Stimulated activated CD4-positive, alpha-beta T cell treated with anti-CD3 and anti-CD28 coated beads, Interleukin-1b, Interleukin-23, amount 100 ng/mL, for 4 hours (primary cell): Measurements from ENCODE around the gene TAMALIN.

Experiments
- DNase-seq, 2 donors: peaks; one replicate each; pipeline ENCODE4 v3.0.0-alpha.2; 2020; ENCODE audit warnings: low read depth in 2 of 2

TAMALIN gene

DNA sequence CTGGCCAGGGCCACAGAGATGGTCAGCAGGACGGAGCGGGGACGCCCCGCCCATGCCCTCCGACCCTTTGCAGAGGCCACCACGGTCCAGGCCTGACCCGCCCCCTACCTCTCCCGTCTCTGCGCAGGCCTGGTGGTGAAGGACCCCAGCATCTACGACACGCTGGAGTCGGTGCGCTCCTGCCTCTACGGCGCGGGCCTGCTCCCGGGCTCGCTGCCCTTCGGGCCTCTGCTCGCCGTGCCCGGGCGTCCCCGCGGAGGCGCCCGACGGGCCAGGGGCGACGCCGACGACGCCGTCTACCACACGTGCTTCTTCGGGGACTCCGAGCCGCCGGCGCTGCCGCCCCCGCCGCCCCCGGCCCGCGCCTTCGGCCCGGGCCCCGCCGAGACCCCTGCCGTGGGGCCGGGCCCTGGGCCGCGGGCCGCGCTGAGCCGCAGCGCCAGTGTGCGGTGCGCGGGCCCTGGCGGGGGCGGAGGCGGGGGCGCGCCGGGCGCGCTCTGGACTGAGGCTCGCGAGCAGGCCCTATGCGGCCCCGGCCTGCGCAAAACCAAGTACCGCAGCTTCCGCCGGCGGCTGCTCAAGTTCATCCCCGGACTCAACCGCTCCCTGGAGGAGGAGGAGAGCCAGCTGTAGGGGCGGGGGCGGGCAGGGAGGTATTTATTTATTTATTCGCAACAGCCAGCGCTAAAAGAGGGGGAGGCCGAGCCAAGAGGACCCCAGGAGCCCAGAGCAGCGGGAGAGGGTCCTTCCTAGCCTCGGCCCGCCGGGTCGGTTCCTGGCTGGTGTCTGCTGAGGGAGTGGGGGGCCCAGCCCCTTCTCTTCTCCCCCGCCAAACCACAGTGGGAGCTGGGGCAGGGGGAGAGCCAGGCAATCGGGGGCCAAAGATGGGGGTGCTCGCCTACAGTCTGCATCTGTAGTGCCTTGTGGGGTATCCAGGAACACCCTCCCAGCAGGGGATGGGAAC, 8.1 kb downstream of the TAMALIN start:
- DNase-seq, result no peak

DNA sequence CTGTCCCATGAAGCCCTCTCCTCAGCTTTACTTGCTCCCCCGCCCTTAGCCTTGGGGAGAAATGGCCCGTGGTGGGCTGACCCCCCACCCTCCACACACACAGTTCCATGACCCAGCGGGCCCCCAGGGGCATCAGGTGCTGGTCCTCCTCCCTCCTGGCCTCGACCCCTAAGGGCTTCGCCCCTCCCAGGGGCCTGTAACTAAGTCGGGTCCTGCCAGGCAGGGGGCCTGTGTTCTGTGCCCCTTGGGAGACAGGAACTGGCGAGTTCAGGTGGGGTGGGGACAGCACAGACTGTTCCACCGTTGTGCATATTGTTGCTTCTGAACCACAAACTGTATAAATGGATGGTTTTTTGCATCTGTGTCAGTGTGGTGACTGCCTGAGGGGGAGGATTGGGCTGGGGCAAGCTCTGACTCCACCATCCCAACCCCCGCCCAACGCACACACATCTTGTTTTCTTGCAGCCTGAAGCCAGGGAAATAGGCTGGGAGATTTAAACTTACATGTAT, 8.8 kb downstream of the TAMALIN start:
- DNase-seq, result no peak

GRCh38 chr12:52018433-52019112, 11.8 kb downstream of the TAMALIN start:
- DNase-seq, result no peak

GRCh38 chr12:52019113-52019770, 12.5 kb downstream of the TAMALIN start:
- no peak for DNase-seq

DNA sequence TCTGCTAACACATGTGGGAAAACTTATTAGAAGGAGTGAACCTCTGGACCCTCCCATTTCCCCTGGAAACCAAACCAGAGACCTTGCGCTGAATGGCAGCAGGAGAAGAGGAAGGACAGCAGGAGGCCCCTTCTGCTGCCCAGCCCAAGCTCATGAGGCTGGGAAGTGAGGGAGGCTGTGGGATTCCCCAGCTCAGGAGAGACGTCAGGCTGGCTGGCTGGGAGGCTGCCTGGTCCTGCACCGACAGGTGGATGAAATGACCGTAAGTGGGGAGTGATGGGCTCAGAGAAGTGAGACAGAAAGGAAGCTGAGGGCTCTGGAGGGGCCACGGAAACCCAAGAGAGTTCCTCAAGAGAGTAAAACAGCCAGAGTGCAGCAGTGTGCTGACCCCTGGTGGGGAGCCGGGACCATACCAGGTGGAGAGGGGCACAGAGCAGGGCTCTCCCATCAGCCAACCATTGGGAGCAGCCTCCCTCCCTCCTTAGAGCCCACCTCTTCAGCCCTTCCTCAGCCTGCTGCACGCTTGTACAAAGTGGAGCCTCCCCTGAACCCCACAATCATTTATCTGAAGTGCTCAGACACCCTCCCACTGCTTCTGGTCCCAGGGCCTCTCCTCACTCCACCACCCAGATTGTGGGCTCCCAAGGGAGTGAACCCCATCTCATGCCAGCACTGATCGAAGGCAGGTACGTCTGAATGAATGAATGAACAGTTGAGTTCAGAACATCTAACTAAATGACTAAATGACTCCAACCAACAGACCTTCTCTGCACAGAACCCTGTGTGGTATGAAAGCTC, 14.0 kb downstream of the TAMALIN start:
- DNase-seq, result peak; percentile 45 to 46

- no peak for DNase-seq
These were observed 16.1 kb downstream of the TAMALIN start for GRCh38 chr12:52022841-52023181.

DNA sequence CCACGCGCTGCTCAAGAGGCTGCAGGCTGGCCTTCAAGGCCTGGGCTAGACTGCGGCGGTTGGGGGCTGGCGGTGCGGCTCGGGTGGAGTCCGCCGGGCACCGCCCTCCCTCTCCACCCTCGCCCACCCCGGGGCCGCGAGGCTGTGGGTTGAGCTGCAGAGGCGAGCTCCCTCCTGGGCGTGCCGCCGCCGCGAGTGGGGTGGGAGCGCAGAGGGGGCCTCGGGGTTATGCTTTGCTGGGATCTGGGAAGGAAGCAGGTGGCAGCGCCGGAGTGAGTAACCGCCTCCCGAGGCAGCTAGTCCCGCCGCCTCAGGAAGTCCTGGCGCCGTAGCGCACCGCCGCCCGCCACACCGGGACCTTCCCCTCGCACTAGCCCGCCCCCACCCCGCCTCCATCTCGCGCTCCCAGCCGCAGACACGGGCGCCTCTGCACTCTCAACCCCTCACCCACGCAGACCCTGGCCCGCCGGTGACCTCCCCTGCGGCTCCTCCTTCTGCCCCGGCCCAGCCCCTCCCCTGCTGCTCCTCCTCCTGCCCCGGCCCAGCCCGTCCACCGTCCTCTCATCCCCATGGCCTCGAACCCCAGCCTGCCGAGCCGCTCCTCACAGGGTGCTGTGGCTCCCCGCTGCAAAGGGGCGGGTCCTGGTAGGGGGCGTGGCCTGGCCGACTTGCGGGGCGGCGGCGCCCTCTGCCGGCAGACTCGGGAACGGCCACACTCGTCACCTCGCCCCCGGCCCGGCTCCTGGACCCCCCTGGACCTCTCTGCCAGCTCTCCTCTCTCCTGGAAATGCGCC, 16.6 kb downstream of the TAMALIN start:
- peak; percentile 89 to 94 for DNase-seq

DNA sequence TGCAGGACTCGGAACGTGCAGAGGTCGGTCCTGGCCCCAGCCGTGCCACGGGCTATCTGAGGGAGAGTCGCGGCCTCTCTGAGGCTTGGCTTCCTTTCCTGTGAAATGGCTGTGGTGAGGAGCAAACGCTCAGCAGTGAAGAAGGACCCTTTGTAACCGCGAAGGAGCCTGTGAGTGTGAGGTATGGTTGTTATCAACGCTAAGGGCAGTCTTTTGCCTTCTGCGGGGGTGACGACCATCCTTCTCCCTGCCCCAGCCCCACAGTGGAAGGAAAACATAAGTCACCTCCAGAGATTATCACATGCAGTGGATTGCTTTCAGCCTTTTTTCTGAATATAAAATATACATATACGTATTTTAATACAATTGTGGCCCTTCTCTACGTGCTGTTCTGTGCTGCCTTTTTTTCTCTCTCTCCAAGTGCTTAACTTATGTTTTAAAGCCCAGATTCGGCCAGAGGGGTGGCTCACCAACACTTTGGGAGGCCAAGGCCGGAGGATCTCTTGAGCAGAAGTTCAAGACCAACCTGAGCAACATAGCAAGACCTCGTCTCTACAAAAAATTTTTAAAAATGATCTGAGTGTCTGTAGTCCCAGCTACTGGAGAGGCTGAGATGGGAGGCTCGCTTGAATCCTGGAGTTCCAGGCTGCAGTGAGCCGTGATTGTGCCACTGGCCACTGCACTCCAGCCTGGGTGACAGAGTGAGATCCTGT, 17.4 kb downstream of the TAMALIN start:
- DNase-seq, result no peak

DNA sequence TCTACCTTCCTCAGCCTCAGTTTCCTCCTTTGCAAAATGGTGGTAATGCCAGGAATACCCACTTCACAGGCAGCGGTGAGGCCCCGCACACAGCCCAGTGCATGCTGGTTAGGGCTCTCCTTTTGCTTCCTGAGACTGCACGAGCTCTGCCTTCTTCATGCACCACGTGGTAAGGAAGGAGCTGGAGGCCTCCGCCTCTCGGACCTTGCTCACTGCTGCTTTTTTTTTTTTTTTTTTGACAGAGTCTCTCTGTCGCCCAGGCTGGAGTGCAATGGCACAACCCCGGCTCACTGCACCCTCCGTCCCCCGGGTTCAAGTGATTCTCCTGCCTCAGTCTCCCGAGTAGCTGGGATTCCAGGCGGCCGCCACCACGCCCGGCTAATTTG, 18.1 kb downstream of the TAMALIN start:
- DNase-seq, result peak in 1 of 2 donors; percentile 31

- DNase-seq, result no peak
These were observed 19.5 kb downstream of the TAMALIN start for GRCh38 chr12:52026263-52026662.

DNA sequence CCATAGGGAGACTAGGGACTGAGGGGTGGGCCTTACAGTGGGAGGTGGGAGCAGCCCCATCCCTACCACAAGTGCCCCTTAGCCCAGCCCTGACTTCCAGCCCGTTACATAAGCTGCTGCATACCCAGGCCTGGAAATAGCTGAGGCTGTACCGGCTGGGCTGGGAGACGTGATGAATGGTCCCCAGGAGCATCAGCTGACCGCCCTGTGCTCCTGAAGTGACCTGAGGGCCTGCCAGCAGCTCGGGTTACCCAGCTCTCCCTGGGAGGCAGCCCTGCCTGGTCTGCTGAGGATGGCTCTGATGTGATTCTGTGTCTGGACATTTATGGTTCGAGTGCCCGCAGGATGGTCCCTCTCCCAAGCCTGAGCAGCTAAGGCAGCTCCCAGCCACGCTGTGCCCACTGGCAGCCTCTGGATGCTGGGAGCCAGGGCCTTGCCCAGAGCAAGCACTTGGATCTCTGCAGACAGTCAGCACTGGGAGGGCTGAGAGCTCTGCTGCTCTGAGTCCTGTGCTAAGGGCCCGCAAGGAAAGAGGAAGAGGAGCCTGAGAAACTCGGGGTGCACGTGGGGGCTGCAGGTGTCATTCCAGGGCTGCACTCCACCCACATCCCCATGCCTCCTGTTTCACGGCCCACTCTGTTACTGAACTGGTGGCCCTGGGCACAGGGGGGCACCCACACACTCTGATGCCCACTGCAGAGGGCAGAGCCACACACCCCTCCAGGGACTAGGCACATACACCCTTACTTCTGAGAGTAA, 20.5 kb downstream of the TAMALIN start:
- no peak for DNase-seq

- no peak for DNase-seq
These were observed 22.9 kb downstream of the TAMALIN start for GRCh38 chr12:52029685-52030084.

GRCh38 chr12:52032446-52032803, 25.7 kb downstream of the TAMALIN start:
- DNase-seq, result no peak

DNA sequence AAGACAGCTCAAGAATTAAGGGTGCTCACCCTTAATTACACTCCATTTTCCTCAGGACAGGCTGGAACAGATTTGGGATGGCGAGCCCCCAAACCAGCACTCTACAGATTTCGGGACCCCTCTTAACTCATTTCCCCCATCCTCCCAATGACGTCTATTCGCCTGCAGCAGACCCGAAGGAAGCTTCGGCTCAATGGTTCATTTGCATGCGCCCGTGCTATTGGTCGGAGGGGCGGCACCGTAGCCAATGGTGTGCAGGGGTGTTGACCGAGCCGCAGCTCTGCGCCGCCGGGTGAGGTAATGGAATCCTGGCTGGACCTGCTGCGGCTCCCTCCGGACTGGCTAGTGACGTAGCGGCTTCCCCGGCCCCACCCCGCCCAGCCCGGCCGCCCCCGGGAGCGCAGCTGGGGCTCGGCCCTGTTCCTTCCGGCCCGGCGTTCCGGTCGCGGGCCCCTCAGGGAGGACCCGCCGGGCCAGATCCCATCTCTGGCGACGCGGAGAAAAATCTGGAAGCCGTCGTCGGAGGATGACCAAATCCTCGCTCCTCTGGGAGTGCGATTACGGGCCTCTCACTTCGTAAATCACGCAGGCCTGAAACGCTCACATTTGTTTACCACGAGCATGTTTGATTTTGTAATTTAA, 26.2 kb downstream of the TAMALIN start:
- peak; percentile 76 to 77 for DNase-seq

DNA sequence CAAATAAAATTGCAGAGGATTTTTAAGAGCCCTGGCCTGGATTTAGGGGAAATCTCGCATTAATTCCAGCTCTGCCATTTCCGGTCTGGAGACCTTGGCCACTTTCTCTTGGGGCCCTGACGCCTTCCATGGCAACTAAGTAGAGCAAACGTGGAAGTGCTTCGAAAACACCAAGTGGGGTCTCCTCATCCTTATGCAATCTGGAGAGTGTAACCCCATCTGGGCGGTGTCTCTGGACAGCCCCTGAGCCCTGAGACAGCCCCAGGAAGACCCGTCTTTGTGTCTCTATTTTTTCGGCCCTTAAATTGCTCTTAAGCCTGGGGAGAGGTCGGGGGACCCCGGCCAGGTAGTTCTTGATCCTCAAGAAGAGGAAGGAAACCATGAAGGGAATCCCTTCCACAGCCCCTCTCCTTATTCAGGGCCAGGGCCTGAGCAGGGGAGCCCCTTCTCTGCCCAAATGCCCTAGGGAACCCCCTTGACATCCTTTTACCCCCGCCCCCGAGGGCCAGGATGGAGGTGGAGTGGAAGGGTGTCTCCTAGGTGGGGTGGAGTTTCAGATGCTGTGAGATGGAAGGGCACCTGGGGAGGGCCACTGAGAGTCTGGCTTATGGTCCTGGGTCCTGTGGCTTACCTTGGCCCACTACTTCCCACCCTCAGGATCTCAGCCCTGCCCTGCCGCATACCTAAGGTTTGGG, 26.8 kb downstream of the TAMALIN start:
- no peak for DNase-seq

GRCh38 chr12:52035190-52035589, 28.4 kb downstream of the TAMALIN start:
- no peak for DNase-seq

- DNase-seq, result no peak
These were observed 29.2 kb downstream of the TAMALIN start for GRCh38 chr12:52035926-52036325.

DNA sequence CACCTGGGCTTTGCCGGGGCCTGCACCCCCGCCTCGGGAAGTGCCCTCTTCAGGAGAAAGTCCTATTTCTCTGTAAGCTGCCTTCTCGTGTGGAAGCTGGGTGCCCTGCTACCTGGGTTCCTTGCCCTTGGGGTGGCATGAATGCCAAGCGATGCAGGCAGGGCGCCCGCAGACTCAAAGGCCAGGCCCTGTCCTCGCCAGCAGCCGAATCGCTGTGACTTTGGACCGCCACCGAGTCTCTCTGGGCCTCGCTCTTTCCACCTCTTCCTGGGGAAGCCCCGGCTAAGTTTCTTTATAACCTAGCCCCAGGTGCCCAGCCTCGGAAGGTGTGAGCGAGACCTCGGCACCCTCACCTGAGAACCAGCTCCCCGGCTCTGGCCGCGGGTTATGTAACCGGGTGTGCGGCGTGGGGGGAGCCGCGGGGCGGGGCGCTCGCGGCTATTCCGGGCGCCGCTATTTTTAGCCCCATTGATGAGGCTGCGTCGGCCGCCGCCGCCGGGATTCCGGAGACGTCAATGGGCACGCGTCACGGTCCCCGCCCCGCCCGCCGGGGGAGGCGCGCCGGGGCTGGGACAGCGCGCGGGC, 29.9 kb downstream of the TAMALIN start:
- peak; percentile 73 to 79 for DNase-seq
